ENCODE measurements around the gene MAP1LC3B2. TPM values are rescaled to one million over a fixed set of nuclear protein-coding genes. Genes with fewer than 3 reads are reported as not detected.

The MAP1LC3B2 gene
- total RNA-seq, 1 experiment from 2014 or later, result 1.5 TPM

- Mint-ChIP-seq H3K27me3 (ENCODE audit: low read depth) (peaks cover 4% of the 10 kb centered on the region), H3K27ac (no peak overlapping the region), H3K36me3 (ENCODE audit: insufficient read depth in 1 of 3, low read depth in 3 of 3) (peaks cover 3 to 16% (median 3%) of the 10 kb centered on the region in 3 experiments; a peak in 5 of 7 replicates), H3K9me3 (peaks cover 15 to 17% of the 10 kb centered on the region in 2 experiments), H3K4me3 (peak overlapping the region in 1 of 2 experiments; percentile 8; a peak in 1 of 5 replicates), H3K4me1 (peaks cover 21 to 30% of the 10 kb centered on the region in 2 experiments)
- H2AK5ac ChIP-seq (ENCODE audit: insufficient read length, low read length), result no peak overlapping the region
- H3K4me1 ChIP-seq (ENCODE audit: insufficient read depth, low read length), result no peaks in the 10 kb centered on the region
- peaks cover 6% of the 10 kb centered on the region for H3K9me3 ChIP-seq (ENCODE audit: control insufficient read depth, low read depth, low read length)
- no peak overlapping the region for H4K8ac ChIP-seq (replicated peaks; ENCODE audit: insufficient read length, low read depth, low read length)
- H3K79me1 ChIP-seq (ENCODE audit: insufficient read depth, low read depth, low read length, poor library complexity, severe bottlenecking), result no peaks in the 10 kb centered on the region
- no peak overlapping the region for H3K9ac ChIP-seq (ENCODE audit: extremely low read depth, insufficient read length, low read length)
- H3K56ac ChIP-seq (ENCODE audit: insufficient read length, low read depth, low read length), result no peak overlapping the region
- TF ChIP-seq CTCF (conservative IDR thresholded peaks at IDR 0.05), result no peak
- no peak overlapping the region for H4K91ac ChIP-seq (ENCODE audit: insufficient read length, low read depth, low read length)
- H2BK12ac ChIP-seq (ENCODE audit: insufficient read length, low read depth, low read length), result no peak overlapping the region
- no peak overlapping the region for H3K18ac ChIP-seq (ENCODE audit: insufficient read length, low read depth, low read length)
- no peak overlapping the region for H2AFZ ChIP-seq (ENCODE audit: low read length)
- H2BK120ac ChIP-seq (ENCODE audit: low read depth, low read length, poor library complexity, severe bottlenecking), result no peak overlapping the region
- no peak overlapping the region for H2BK20ac ChIP-seq (ENCODE audit: low read depth, low read length, poor library complexity, severe bottlenecking)
- H4K20me1 ChIP-seq (ENCODE audit: control insufficient read depth, insufficient read depth, insufficient read length), result no peaks in the 10 kb centered on the region
- H3K27me3 ChIP-seq (ENCODE audit: insufficient read depth, low read length), result no peaks in the 10 kb centered on the region
- no peak overlapping the region for H3K23ac ChIP-seq (ENCODE audit: insufficient read length, low read depth, low read length)
- no peak overlapping the region for H4K5ac ChIP-seq (ENCODE audit: insufficient read length, low read depth, low read length)
- no peak overlapping the region for H3T11ph ChIP-seq (ENCODE audit: low read length)
- H3K27ac ChIP-seq (ENCODE audit: insufficient read length, low read depth, low read length), result no peak overlapping the region
- H2BK15ac ChIP-seq (ENCODE audit: low read depth, low read length), result no peak overlapping the region
- H3K4me2 ChIP-seq (ENCODE audit: insufficient read depth, insufficient read length, low read length), result no peak overlapping the region
- no peaks in the 10 kb centered on the region for H3K23me2 ChIP-seq (ENCODE audit: insufficient read length, low read depth, low read length, poor library complexity, severe bottlenecking)
- no peak overlapping the region for H3K4ac ChIP-seq (ENCODE audit: low read depth, low read length)
- no peak overlapping the region for H2BK5ac ChIP-seq (ENCODE audit: insufficient read length, low read length)
- no peak for DNase-seq
- WGBS (ENCODE audit: extremely low coverage, insufficient read length, low lambda C conversion rate), result no CpG with 5 or more reads among the region's 3 CpGs
- H3K14ac ChIP-seq (ENCODE audit: insufficient read depth, low read length), result no peak overlapping the region
- no peaks in the 10 kb centered on the region for H3K79me2 ChIP-seq (ENCODE audit: insufficient read depth, low read length)
These were observed 60.9 kb downstream of the MAP1LC3B2 start for GRCh38 chr12:116620124-116620491.
